Kidney tubule cell (primary cell): ENCODE data around the gene GNAO1.

ENCODE experiments used
- DNase-seq: peaks from one replicate; pipeline ENCODE4 v3.0.0-alpha.2; 2018; ENCODE audit warnings: low spot score

Gene GNAO1

DNA sequence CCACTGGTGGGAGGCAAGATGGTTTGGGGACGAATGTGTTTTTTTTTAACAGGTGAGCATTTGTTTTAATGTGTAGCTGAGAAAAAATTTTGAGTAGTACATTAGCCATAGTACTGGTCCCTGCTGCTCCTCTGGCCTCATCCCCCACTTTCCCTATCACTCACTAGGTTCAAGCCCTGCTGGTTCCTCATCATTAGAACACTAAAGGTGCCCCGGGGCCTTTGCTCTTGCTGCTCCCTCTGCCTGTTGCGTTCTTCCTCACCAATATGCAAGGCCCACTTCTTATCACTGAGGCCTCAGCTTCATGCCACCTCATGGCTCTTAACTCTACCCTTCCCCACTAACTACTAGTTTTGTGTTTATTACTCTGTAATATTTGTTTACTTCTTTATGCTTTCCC lies 74.5 kb downstream of the GNAO1 start:
- no peak for DNase-seq

DNA sequence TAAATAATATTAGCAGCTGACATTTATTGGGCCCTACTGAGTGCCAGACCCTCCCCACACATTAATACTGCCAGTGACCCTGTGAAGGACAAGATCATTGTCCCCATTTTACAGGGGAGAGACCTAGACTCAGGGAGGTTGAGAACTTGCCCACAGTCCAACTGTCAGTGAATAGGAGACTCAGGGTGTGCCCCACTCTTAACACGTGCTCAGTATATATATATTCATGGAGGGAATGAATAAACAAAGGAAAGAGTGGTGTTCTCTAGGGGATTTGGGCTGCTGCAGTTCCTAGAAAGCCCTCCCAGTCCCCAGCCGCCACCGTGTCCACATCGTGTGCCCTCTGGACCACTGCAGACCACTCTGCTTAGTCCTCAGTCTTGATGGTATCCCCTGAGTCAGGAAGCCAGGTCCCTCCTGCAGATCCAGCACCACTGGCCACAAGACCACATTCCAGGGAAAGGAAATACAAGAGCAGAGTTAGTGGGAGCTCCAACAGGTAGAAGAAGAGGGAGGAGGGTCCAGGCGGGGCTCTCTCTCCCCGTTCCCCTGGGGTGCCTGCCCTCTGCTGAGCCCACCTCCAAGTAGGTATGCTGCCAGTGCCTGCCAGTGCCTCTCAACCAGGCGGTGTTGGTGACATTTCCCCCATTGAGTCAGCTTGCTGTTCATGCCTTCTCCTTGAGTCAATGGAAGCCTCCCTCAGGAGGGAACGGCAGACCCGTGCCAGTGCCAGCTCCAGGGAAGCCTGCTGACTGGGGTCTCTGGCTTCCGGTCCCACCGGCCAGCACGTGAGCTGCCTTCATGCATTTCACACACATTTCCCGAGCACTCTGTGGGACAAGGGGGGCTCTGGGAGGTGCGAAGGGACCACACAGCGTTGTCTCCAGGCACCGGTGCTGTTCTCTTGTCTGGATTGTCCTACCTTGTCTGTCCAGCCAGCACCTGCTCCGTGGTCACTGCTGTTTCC lies 75.6 kb downstream of the GNAO1 start:
- DNase-seq, result no peak

DNA sequence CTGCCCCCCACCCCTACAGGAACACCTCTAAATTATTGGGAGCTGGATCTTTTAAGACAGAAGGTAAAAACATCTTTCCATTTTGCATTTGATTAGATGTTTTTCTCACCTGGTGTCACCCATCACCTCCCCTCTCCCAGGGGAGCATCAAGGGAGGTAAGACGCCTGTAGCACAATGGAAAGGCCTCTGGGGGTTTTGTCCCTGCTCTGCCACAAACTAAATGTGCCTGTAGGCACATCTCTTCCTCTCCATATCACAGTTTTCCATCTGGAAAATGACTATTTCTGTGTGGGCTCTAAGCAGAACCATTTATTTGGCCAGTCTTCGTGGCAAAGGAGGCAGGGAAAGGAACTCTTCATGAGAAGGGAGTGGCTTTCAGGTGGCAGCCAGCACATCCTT lies 76.6 kb downstream of the GNAO1 start:
- DNase-seq, result no peak

DNA sequence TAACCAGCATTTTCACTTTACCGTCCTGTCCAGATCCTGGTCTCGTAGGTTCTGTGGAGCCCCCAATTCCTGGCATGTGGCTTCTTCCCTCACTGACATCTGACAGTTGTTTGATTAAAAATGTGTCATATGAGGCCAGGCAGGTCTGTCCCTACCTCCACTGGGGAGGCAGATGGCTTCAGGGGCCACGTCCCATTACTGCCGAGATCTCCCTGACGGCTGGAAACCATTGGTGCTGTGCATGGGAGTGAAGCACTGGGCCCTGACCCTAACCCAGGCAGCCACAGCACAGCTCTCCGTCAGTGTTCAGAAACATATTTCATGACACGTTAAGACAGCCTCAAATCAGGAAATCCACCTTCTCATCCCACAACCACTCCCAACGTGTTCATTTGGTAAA lies 77.5 kb downstream of the GNAO1 start:
- DNase-seq, result no peak

DNA sequence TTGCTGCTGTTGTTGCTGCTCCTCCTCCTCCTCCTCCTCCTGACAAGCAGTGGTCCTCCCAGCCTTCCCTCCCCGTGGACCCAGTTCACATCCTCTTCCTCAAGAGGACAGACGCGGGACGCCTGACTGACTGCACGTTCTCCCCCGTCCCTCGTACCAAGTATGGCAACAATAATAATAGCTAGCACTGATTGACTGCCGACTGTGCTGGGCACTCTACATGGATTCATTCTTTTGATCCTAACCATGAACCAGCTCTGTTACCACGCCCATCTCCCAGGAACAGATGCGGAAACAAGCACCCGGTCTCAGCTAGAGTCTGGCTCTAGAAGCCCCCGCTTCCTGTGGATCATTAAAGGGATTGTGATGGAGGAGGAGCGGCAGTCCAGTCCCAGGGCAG lies 78.0 kb downstream of the GNAO1 start:
- DNase-seq, result peak; percentile 3

DNA sequence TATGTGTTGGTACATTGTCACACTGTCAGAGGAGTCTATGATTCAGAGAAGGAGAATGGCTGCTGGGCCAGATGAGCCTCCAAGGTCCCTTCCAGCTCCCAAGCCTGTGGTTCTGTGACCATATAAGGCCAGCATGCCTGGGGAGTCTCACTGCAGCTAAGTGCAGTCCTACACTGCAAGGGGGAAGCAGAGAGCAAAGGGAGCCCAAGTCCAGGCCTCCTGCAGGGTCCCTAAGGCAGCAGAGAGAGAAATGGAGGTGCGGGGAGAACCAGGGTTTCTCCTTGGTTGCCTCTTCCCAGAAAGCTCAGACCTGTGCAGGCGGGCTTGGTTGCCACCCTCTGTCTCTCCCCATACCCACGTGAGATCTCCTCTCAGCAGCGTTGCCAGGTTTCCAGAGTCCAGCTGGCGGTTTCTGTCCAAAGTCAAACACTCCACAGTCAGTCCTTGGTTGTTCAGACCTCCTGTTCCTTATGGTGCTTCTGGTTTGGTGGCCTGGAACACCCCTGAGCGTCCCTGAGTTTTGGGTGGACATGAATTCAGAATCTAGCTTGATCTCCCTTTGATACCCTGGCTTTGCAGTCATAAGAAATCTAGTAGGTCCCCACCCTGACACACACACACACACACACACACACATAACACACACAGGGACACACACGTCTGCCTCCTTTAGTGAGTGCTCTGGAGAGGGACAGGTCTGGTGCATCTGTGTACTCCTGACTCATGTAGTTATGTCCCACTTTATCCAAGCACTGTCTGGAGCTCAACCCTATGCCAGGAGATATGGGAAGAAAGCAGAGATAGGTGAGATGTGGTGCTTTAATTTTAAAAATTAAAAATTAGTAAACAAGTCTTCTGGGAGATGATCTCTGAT lies 78.8 kb downstream of the GNAO1 start:
- peak; percentile 56 for DNase-seq

DNA sequence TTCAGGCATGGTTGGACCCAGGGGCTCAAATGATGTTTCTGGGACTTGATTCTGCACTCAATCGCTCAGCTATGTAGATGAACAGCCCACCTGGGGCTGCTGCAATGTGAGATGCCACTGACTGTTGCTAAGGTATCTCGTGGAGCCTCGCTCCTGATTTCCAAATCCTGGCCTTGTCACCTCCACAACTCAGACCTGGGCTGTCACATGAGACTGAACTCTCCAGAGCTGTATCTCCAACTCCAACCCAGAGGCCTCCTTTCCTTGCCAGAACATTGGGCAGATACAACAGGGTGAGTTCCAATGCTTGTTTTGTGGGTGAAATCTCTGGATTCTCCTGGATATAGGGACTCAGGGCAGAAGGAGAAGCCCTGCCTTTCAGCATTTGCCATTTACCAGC lies 79.5 kb downstream of the GNAO1 start:
- DNase-seq, result no peak

DNA sequence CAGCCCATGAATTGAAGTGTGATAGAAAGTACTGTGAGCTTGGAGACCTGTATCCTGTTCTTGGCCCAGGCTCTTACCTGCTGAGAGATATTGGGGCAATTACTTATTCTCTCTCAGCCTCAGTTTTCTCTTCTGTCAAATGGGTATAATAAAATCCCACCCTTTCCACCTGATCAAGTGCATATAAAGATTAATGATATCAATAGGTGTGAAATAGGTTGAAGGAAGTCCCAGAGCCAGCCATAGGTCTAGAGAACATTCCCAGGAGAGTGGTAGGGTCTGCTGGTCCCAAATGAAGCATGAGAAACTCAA lies 81.2 kb downstream of the GNAO1 start:
- DNase-seq, result no peak

DNA sequence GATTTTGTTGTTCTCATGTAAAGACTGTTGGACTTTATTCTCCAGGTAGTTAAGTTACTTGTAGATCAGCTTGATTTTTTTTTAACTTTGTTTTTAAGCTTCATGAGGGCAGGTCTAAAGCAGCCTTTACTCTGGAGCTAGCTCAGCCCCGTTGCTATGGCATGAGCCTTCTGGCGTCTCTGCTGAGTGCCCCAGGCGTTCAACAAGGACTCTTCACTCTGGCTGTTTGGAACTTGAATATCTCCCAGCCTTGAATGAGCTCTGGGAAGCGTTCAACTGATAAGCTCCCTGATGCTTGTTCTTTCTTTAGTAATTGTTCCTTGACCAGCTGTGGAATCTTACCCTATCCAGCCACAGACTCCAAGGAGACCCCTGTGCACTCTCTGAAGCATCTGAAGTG lies 82.3 kb downstream of the GNAO1 start:
- no peak for DNase-seq

DNA sequence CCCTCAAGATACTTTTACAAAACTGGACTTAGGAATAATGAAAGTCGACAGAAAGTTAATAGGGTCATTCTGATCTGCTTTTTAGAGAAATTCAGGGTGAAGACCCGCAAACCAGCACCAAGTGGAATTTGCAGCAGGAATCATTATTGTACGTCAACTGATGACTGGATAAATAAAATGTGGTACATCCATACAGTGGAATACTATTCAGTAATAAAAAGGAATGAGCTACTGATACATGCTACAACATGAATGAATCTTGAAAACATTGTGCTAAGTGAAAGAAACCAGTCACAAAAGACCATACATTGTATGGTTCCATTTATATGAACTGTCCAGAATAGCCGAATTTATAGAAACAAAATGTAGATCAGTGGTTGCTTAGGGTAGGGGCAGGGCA lies 83.1 kb downstream of the GNAO1 start:
- no peak for DNase-seq

DNA sequence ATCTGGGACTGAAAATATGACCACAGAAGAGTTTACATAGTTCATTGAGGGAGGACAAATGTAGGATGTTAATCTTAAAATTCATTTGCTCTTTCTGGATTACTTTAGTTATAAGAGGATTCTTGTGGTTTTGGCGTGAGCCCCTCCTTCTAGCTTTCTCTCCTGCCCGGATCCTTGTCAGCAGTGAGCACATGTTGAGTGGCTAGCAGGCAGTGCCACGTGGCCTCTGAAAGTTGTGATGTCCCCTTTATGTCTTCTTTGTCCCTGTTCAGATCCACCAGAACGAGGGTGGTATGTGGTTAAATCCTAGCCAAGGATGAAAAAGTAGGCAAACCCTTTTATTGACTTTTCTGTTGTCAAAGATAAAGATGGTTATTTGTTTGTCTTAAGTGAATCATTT lies 83.8 kb downstream of the GNAO1 start:
- no peak for DNase-seq

DNA sequence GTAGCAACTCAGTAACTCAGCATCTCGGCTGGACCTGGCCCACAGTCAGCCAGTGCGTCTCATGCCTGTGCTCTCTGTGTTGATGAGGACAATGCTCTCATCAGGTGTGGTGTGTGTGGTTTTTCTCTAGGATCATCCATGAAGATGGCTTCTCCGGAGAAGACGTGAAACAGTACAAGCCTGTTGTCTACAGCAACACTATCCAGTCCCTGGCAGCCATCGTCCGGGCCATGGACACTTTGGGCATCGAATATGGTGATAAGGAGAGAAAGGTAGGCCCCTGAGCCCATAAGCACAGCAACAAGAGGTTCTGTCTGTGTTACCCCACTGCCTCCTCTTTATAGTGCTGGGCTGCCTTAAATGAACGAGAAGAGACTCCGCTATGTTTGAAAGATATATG lies 84.5 kb downstream of the GNAO1 start:
- DNase-seq, result no peak

DNA sequence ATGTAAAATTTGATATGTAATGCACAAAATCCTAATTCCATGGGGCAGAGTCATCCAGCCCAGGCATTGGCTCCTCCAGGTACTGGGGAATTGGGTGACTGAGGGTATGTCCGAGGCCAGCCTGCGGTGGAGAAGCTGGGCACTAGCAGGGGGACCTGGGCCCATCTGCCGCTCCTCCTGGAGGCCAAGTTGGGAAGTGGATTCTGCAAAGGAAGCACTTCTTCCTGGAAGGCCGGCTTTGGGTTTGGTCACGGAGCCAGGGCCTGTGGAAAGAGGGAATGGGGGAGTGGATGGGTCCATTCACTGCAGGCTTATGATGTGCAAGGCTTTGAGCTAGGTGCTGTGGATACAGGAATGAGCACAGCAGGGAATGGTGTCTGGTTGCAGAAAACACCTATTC lies 85.8 kb downstream of the GNAO1 start:
- DNase-seq, result no peak

DNA sequence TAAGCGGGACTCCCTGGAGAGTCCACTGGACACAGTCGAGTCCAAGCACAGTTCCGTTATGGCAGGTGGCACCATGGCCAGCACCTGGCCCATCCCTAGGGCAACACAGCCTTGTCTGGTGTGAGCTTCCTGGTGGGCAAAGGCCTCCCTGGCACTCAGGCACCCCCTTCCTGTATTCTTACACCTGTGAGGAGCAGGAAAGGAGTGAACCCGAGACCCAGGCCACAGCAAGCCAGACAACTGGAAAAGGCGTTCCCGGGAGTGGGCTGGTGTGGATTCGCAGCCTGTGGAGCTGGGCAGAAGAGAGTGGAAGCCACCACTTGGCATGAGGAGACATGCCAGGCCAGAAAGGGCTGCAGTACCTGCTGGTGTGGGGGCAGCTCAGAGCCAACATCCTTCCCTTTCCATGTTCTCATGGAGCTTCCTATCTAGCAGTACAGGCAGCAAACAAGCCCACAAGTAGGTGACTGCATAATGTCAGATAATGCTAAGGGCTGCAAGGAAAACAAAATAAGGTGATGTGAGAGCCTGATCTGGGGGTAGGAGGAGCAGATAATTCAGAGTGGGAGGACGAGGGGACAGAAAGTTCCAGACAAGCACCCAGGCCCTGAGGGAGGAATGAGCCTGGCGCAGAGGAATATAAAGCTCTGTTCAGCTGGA lies 87.0 kb downstream of the GNAO1 start:
- DNase-seq, result no peak

DNA sequence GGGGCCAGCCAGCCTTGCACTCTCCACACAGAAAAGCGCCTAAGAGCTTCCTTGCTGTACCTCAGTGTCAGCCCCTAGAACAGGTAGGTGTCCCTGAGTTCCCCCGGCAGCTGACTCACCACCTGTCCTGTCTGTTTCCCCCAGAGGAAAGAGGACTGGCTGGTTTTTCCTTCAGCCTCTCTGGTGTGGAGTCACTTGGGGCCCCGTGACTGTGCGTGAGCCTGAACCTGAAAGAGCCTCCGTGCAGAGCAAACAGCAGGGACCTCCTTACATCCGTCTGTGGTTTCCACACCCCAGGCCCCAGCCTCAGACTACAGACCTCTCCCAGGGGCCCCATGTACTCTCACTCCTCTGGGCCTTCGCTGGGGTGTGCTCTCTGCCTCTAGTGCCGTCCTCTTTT lies 87.8 kb downstream of the GNAO1 start:
- DNase-seq, result no peak

DNA sequence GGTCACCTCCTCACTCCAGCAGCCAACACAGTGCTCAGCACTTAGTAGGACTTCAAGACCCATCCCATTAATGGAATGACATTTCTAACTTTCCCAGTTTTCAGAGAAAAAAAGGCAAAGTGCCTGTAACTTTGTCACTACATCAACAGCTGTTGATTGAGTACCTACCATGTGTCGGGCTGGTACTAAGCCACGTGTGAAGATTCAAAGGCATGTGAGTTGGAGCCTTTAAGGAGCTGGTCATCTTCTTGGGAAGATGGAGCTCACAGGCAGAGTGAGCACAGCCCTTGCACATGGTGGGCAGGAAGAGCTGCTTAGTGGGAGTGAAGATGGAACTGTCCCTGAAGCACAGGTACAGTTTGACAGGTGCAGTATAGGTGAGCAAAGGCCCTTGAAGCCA lies 88.6 kb downstream of the GNAO1 start:
- no peak for DNase-seq

DNA sequence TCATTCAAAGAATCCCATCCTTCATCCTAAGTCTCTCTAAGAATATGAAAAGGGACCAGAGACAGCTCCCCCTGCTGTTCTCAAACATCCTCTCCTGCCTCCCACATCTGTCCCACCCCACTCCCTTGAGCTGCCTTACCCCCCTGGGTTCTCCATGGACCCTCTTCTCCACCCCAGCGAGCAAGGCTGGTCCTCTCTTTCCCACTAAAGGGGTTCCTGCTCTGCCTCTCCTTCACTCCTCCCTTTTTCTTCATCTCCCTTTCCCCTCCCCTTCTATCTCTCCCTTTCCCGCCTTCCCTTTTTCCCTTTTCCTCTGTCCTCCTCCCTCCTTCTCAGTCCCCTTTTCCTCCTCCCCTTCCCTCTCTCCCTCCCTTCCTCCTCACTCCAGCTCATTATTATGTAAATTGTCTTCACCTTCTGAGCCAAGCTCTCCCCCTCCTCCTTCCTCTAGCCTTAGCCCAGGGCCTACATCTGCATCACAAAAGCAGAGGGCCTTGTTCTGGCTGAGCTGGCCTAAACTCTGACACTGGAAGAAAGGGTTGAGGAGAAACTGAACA lies 90.0 kb downstream of the GNAO1 start:
- DNase-seq, result peak; percentile 8

DNA sequence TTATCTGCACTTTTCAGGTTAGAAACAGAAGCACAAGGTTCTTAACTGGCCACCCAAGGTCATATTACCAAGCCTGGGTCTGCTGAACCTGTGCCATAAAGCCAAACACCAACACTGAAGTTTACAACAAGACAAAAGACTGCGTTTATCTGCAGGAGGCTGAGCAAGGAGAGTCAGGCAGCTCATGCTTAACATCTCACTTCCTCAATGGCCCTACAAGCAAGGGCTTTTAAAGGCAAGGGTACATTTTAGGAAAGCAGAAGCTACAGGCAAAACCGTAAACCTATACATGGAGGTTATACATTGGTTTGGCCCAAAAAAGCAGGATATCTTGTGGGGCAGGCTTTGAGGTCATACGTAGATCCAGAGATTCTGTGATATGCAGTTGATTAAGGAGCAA lies 91.2 kb downstream of the GNAO1 start:
- no peak for DNase-seq

DNA sequence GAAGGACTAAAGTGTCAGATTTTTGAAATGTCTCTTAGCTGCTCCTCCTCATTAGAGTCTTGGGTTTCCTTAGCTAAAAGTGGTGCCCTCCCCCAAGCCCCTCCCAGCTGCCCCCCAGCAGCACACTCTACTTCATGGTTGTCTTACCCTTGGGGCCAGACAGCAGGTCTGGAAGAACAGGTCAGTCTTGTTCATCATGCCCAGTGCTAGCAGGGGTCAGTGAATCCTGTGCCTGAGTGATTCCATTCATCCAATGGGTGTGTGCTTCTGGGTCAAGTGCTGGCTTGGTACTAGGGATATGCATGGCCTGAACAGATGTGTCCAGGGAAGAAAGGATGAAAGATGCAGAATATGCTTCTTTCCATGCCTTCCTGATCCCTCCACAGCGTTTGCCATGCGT lies 93.2 kb downstream of the GNAO1 start:
- DNase-seq, result no peak

DNA sequence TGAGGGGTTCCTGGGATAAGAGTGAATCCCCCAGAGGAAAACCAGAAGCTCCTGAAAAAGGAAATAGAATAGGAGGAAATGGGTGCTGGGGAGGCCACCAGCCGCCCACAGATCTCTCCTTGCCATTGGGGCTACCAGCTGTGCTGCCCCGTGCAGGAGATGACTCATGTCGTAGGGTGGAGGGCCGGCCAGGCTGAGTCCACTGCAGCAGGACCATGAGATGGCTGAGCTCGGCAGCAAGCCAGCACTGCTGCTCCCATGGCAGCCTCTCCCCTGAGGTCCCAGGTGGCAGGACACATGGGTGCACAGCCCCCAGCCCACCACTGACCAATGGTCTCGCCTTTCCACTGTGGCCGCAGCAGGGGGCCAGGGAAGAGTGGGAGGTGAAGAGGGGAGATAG lies 95.5 kb downstream of the GNAO1 start:
- DNase-seq, result no peak

DNA sequence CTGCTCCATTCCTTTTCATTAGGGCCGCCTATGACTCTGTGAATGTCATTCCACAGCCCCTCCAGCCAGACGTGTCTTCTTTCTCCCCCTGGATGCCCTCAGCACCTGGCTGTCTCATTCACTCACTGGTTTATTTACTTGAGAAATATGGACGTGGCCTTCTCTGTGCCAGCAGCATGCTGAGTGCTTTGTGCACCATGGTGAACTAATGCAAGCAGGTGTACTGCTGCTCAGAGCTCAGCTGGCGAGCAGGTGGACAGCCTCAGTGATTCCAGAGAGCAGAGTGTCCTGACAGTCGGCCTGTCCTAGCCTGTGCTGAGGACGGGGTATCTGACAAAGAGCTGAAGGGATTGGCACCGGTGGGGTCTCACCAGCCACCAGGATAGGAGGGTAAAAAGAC lies 96.7 kb downstream of the GNAO1 start:
- DNase-seq, result no peak

DNA sequence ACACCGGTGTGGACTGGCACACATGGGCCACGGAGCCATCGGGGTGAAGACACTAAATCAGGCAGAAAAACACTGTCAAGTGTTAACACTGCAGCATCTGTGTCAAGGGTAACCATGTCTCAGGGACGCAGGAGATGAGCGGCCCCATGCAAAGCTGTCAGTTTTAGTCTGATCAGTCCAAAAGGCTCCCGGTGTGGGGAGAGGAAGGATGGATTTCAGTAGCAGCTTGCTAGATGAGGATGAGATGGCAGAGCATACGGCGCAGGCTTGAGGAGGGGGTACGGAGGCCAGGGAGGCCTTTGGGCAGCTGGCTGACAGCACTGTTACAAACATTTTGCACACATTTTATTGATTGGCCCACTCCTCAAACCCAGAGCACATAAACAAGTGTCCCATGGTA lies 98.1 kb downstream of the GNAO1 start:
- no peak for DNase-seq

DNA sequence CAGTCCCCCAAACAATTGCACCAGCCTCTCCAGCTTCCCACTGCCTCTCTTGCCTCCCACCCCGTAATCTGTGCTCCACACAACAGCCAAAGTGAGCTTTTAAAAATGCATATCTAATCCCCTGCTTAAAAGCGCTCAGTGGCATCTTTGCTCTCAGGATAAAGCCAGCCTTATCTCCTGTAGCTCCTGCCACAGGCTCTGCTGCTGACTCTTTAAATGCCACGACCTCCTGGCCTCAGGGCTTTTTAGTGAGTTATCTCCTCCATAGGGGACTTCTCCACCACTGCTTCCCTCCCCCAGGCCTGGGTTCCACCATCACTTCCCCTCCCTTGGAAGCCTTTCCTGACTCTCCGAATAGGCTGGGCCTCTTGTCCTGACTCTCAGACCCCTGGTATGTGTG lies 98.6 kb downstream of the GNAO1 start:
- DNase-seq, result no peak
